Subcutaneous adipose tissue (tissue), 4 donors: ENCODE measurements around the gene FGD4. TPM values are rescaled to one million over a fixed set of nuclear protein-coding genes. Genes with fewer than 3 reads are reported as not detected.

ENCODE experiments used
- total RNA-seq, 4 donors: library from RNA; depleted of rRNA; stranded (reverse); fragments of >200 nt; gene quantifications; one replicate each; pipeline ENCODE4 v1.1.0, GENCODE V29; 2016
- TF ChIP-seq, protein P1 (sequence below): fragments of 450-650 bp; IDR thresholded peaks from one replicate; pipeline ENCODE4 v1.5.1; 2016; ENCODE audit warnings: low read depth, mild to moderate bottlenecking, control low read depth, antibody characterized with exemption, moderate library complexity

The FGD4 gene
- total RNA-seq = 10 to 100 TPM; 65.1 to 96.9 (median 85.8) TPM

DNA sequence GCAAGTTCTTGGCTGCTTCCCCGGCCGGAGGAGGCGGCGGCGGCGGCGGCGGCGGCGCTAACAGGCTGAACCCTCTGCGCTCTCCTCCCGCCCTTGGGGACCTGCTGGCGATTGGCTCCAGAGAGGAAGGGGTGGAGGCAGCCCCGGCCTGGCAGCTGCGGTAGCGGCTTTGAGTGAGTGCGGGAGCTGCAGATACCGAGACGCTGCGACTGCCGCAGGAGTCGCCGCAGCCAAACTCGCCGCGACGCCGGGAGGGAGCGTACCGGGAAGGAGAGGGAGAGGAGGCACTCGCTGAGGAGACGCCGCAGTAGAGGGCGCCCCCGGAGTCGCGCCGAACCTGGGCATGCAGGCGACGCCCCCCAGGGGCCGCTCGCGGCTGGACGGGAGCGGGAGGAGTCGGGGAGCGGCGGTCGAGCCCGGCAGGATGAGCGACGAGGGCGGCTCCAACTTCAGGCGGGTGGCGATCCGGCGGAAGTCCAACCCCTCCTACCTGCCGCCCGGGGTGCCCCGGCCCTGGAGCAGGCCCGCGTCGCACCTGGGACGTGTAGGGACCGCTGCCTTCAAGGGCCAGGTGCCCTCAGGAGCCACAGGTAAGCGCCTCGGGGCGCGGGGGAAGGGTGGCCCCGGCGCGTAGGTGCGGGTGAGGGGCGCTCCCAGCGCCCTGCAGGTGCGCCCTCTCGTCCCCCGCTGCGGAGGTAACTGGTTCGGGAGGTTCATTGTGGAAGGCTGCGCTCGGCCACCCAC lies at the start of gene FGD4:
TSS of gene FGD4 (plus strand) at position 189 of the 744 bp plus-strand sequence.
- TF ChIP-seq, protein P1, sequence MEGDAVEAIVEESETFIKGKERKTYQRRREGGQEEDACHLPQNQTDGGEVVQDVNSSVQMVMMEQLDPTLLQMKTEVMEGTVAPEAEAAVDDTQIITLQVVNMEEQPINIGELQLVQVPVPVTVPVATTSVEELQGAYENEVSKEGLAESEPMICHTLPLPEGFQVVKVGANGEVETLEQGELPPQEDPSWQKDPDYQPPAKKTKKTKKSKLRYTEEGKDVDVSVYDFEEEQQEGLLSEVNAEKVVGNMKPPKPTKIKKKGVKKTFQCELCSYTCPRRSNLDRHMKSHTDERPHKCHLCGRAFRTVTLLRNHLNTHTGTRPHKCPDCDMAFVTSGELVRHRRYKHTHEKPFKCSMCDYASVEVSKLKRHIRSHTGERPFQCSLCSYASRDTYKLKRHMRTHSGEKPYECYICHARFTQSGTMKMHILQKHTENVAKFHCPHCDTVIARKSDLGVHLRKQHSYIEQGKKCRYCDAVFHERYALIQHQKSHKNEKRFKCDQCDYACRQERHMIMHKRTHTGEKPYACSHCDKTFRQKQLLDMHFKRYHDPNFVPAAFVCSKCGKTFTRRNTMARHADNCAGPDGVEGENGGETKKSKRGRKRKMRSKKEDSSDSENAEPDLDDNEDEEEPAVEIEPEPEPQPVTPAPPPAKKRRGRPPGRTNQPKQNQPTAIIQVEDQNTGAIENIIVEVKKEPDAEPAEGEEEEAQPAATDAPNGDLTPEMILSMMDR = no peak

DNA sequence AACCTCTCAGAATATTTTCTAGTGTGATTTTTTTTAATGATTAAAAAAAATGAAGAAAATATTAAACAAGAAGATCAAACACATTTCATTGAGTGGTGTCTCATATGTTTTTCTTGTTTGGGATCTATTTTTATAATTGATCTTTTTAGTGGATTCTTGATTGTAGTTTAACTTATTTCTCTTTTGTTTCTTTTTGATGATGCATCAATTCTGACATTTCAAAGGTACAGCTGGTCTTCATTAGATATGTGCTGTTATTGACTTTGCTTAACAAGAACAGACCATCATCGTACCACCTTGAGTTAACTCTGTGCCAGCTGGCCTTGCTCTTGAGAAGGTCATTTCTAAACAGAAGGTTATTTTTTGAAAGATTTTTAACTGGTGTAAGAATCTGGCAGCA lies 45.8 kb upstream of the FGD4 start:
- TF ChIP-seq, protein P1 = no peak

DNA sequence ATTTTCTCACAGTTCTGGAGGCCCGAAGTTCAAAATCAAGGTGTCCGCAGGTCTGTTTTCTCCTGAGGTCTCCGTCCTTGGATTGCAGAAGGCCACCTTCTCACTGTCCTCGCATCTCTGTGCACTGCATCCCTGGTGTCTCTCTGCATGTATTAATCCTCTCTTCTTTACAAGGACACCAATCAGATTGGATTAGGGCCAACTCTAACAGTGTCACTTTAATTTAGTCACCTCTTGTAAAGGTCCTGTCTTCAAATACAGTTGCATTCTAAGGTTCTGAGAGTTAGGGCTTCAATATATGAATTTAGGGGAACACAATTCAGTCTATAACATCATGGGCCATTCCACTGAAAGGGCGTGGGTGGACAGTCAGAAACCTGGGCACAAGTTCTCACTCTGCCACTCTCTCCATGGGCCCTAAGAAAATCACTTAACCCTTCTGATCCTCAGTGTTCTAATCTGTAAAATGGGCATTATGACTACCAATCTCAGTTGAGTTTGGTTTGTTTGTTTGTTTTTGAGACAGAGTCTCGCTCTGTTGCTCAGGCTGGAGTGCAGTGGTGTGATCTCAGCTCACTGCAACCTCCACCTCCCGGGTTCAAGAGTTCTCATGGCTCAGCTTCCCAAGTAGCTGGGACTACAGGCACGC lies 41.6 kb upstream of the FGD4 start:
- TF ChIP-seq, protein P1 = no peak

DNA sequence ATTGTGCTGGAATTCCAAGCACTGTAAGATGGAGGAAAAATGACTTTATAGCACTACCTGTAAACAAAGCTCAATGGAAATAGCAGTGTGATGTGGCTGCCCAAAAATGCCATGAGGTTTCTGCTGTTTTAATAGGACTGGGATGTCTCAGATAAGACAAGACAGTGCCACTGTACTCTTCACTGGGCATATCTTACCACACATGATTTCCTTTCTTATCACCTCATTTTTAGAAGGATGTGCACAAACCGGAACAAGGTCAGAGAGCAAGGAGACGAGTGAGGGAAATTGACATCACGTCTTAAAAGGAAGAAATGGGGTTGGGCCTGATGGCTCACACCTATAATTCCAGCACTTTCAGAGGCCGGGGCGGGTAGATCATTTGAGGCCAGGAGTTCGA lies 38.4 kb upstream of the FGD4 start:
- TF ChIP-seq, protein P1 = no peak

DNA sequence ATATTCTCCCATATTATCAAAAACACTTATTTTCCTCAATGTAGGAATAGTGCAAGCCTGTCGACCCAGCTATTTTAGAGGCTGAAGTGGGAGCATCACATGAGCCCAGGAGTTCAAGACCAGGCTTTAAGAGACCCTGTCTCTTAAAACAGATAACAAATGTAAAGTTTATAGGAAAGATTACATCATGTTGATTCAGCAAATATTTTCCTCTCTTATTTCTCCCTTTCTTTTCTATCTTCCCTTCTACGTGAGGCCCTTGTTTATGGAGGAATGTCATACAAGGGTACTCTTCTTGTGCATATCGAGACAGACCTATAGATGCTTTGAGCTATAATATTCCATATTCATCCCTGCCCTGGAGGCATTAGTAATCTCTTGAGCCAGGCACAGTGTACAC lies 36.5 kb upstream of the FGD4 start:
- TF ChIP-seq, protein P1 = no peak

DNA sequence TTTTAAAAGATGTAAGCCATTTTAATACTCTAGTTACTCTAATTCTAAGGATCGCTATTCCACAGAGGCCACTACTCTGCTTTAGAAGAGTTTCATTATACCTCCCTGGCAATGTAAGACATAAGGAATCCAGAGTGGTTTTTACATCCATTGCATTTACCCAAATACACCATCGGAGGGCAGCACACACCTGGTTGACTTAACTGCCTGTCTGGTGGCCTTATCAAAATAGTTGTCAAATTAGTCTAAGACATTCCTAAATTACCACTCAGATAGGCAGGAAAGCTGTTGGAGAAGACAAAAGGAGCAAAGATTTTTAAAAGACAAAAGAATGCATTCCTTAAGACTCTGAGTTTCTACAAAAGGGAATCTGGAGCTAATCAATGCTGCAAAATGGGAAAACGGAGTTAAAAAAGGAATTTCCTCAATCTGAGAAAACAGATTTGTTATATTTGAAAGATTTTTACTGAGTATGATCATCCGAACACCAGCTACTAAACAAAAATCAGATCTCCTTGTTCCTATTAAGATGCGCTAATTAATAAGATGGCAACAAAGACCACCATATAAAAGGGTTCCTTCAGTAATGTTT lies 33.8 kb upstream of the FGD4 start:
- TF ChIP-seq, protein P1 = no peak

DNA sequence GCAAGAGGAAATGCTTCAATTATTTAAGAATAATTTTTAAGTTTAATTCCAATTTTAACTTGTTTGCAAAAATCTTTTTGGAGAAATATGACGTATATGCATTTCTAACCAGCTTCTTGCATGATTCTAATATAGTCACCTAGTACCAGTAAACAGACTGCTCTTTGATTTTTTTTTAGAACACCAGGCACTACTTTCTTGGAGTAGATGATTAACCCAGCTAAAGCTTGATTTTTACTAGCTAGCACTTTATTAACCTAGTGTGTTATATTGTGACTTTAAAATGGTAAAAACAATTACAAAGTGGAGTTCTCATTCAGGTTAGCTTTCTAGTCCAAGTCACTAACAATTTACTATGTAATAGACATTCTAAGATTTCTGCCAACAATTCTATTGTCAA lies 32.6 kb upstream of the FGD4 start:
- TF ChIP-seq, protein P1 = no peak
